SK-N-SH treated with all-trans-retinoic acid at 6 μM for 48 hours (cell line): ENCODE results near the gene NUDT13.

ENCODE experiments used
- ATAC-seq: fragments of 200-7000 bp; cut with Tn5 transposase; 3 replicates; pipeline ENCODE4 v1.9.1; 2020; ENCODE audit warnings: mild to moderate bottlenecking, moderate library complexity
- ESRRG ChIP-seq: fragments of 250-450 bp; sonication (Bioruptor Pico); IDR thresholded peaks from 2 replicates; pipeline ENCODE4 v1.6.1; 2021; ENCODE audit warnings: mild to moderate bottlenecking
- GLIS3 ChIP-seq: fragments of 250-450 bp; sonication (Bioruptor Pico); IDR thresholded peaks from 2 replicates; pipeline ENCODE4 v1.5.0; 2020; ENCODE audit warnings: mild to moderate bottlenecking, moderate library complexity
- ISL1 ChIP-seq: fragments of 250-450 bp; sonication (Bioruptor Pico); IDR thresholded peaks from 2 replicates; pipeline ENCODE4 v2.1.2; 2022; ENCODE audit warnings: mild to moderate bottlenecking, moderate library complexity
- OSR1 ChIP-seq: fragments of 250-450 bp; sonication (Bioruptor Pico); IDR thresholded peaks from 2 replicates; pipeline ENCODE4 v1.8.0; 2022; ENCODE audit warnings: moderate library complexity, mild to moderate bottlenecking, inconsistent platforms
- TCF4 ChIP-seq: fragments of 250-450 bp; sonication (Bioruptor Pico); IDR thresholded peaks from 2 replicates; pipeline ENCODE4 v1.8.0; 2021; ENCODE audit warnings: mild to moderate bottlenecking, moderate library complexity, borderline replicate concordance
- TOX ChIP-seq: fragments of 250-450 bp; sonication (Bioruptor Pico); IDR thresholded peaks from 2 replicates; pipeline ENCODE4 v1.8.0; 2021; ENCODE audit warnings: mild to moderate bottlenecking, moderate library complexity, borderline replicate concordance
- ZFP3 ChIP-seq: fragments of 250-450 bp; sonication (Bioruptor Pico); IDR thresholded peaks from 2 replicates; pipeline ENCODE4 v1.5.0; 2020; ENCODE audit warnings: mild to moderate bottlenecking, moderate library complexity
- ZFP30 ChIP-seq: fragments of 450-650 bp; formaldehyde crosslinking; IDR thresholded peaks from 2 replicates; pipeline ENCODE4 v1.5.0; 2022; ENCODE audit warnings: mild to moderate bottlenecking, moderate library complexity
- ZNF565 ChIP-seq: fragments of 450-650 bp; formaldehyde crosslinking; conservative IDR thresholded peaks from 2 replicates; pipeline ENCODE4 v1.5.0; 2020; ENCODE audit warnings: low read depth, mild to moderate bottlenecking, moderate library complexity
- ZNF70 ChIP-seq: fragments of 450-650 bp; formaldehyde crosslinking; IDR thresholded peaks from 2 replicates; pipeline ENCODE4 v1.5.0; 2020; ENCODE audit warnings: mild to moderate bottlenecking, moderate library complexity
- TF ChIP-seq, protein P1 (sequence below): fragments of 250-450 bp; sonication (Bioruptor Pico); IDR thresholded peaks from 2 replicates; pipeline ENCODE4 v1.5.1; 2020; ENCODE audit warnings: low read depth, mild to moderate bottlenecking, moderate library complexity
- TF ChIP-seq, protein P2 (sequence below): fragments of 250-450 bp; sonication (Bioruptor Pico); IDR thresholded peaks from 2 replicates; pipeline ENCODE4 v1.5.0; 2020; ENCODE audit warnings: mild to moderate bottlenecking, moderate library complexity
- TF ChIP-seq, protein P3 (sequence below): fragments of 250-450 bp; sonication (Bioruptor Pico); IDR thresholded peaks from 2 replicates; pipeline ENCODE4 v1.5.1; 2021; ENCODE audit warnings: mild to moderate bottlenecking, moderate library complexity
- TF ChIP-seq, protein P4 (sequence below): fragments of 250-450 bp; sonication (Bioruptor Pico); IDR thresholded peaks from 2 replicates; pipeline ENCODE4 v1.8.0; 2021; ENCODE audit warnings: low read depth, mild to moderate bottlenecking, moderate library complexity, borderline replicate concordance

Gene NUDT13

DNA sequence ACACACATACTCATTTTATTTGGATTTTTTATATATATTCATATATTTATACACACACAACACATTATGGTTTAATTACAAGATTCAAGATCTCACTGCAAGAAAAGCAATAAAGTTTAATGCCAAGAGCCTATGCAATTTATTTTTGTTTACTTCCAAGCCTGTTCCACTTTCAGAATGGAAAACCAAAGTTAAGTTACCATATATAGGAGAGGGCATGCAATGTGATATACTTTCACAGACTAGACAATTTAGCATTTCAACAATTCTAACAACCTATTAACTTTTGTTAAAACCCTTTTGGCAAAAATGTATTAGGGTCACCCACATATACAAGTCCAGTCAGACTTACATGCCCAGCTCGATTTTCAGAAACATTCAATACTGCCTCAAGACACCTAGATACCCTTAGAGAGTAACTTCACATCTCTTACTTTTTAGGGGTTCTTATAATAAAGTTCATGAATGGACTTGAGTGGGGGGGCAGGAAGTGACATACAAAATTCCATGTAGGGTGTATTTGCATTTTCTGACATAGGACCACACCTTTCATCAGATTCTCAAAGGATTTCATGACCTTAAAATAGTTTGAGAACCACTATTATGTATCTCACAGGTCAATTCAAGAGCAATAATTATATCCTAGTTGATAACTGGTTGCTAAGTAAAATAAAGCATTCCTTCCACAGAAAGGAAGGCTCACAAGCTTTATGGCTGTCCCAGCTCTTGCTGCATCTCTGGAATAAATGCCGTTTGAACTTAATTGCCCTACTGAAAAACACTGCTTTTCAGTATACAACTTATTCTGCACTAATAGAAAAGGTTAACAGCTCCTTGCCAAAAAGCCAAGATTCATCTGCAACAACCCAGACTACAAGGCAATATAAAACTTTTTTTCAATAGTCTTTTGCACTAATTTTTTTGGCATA, 16.1 kb upstream of the NUDT13 start (continued):
- TF ChIP-seq, protein P1, sequence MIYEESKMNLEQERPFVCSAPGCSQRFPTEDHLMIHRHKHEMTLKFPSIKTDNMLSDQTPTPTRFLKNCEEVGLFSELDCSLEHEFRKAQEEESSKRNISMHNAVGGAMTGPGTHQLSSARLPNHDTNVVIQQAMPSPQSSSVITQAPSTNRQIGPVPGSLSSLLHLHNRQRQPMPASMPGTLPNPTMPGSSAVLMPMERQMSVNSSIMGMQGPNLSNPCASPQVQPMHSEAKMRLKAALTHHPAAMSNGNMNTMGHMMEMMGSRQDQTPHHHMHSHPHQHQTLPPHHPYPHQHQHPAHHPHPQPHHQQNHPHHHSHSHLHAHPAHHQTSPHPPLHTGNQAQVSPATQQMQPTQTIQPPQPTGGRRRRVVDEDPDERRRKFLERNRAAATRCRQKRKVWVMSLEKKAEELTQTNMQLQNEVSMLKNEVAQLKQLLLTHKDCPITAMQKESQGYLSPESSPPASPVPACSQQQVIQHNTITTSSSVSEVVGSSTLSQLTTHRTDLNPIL (CRISPR knock-in tag): no peak
- TF ChIP-seq ZNF565 (no peak), TCF4 (CRISPR knock-in tag) (no peak), TOX (CRISPR knock-in tag) (no peak)
- TF ChIP-seq, protein P2, sequence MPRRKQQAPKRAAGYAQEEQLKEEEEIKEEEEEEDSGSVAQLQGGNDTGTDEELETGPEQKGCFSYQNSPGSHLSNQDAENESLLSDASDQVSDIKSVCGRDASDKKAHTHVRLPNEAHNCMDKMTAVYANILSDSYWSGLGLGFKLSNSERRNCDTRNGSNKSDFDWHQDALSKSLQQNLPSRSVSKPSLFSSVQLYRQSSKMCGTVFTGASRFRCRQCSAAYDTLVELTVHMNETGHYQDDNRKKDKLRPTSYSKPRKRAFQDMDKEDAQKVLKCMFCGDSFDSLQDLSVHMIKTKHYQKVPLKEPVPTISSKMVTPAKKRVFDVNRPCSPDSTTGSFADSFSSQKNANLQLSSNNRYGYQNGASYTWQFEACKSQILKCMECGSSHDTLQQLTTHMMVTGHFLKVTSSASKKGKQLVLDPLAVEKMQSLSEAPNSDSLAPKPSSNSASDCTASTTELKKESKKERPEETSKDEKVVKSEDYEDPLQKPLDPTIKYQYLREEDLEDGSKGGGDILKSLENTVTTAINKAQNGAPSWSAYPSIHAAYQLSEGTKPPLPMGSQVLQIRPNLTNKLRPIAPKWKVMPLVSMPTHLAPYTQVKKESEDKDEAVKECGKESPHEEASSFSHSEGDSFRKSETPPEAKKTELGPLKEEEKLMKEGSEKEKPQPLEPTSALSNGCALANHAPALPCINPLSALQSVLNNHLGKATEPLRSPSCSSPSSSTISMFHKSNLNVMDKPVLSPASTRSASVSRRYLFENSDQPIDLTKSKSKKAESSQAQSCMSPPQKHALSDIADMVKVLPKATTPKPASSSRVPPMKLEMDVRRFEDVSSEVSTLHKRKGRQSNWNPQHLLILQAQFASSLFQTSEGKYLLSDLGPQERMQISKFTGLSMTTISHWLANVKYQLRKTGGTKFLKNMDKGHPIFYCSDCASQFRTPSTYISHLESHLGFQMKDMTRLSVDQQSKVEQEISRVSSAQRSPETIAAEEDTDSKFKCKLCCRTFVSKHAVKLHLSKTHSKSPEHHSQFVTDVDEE: no peak
- TF ChIP-seq, protein P3, sequence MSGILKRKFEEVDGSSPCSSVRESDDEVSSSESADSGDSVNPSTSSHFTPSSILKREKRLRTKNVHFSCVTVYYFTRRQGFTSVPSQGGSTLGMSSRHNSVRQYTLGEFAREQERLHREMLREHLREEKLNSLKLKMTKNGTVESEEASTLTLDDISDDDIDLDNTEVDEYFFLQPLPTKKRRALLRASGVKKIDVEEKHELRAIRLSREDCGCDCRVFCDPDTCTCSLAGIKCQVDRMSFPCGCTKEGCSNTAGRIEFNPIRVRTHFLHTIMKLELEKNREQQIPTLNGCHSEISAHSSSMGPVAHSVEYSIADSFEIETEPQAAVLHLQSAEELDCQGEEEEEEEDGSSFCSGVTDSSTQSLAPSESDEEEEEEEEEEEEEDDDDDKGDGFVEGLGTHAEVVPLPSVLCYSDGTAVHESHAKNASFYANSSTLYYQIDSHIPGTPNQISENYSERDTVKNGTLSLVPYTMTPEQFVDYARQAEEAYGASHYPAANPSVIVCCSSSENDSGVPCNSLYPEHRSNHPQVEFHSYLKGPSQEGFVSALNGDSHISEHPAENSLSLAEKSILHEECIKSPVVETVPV: no peak

DNA sequence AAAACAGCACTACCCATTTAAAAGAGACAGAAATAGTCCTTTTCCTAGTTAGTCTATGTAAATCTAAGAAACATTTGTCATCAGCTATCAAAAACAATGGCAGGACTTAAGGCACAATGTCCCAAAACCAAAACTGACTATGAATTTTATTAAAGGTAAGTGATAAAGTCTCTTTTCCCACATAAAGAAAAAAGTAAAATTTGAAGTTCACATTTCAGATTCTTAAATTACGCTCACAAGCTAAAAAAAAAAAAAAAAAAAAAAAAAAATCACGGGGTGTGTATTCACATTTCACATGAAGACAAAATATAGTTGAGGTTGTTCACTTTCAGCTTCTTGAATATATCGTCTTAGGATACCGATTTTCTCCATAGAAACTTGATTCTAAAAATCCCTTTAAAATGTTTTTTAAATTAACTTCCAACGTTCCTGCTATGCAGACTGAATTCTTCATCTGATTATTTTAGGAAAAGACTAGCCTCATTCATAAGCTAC, 15.2 kb upstream of the NUDT13 start:
- TF ChIP-seq ZNF70 (CRISPR knock-in tag): no peak
- no peak for ATAC-seq

DNA sequence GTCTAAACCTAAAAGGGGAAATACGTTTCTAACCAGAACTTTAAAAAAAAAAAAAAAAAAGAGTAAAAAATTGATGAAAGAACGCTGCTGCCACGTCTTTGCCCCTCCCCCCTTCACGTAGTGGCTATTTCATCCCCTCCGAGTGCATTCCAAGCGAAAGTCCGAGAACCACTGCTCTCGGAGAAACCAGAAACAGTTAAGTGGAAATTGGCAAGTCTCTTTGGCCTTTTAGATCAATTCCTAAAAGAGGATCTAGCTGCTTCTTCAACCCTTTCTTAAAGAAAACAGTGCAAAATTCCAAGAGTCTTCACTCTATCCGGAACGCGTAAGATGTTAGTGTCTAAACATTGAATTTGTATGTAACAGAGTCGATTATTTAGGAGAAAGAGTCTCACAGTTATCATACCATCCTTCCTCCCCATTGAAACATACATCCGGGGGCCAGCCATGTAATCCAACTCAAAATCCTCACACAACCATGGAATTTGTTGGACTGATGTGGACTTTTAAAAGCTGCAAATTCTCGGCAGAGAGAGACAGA, 14.7 kb upstream of the NUDT13 start:
- ATAC-seq: peak; percentile 21
- TF ChIP-seq, protein P3: no peak

DNA sequence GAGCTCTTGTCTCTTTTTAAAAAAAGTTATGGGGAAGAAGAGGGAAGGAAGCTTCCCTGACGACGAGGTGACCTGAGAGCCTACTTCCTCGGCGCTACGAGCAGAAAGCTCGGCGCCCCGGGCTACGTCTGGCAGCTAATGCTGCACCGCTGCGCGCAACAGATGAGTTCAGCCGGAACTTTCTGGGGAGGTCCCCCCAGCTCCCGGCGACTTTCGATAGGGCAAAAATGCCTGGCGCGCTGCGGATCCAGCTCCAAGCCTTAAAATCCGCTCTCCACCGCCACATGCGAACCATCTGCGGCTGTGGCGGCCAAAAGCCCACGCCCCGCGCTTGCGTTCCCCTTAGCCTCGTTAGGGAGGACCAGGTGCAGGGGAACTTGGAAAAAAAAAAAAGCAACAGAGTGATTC, 14.2 kb upstream of the NUDT13 start:
- TF ChIP-seq ZNF565 (no peak), GLIS3 (CRISPR knock-in tag) (no peak), ESRRG (CRISPR knock-in tag) (no peak), ISL1 (CRISPR knock-in tag) (no peak), OSR1 (CRISPR knock-in tag) (no peak)
- TF ChIP-seq, all 23 proteins: peak for 0
- ATAC-seq: peak; percentile 70

DNA sequence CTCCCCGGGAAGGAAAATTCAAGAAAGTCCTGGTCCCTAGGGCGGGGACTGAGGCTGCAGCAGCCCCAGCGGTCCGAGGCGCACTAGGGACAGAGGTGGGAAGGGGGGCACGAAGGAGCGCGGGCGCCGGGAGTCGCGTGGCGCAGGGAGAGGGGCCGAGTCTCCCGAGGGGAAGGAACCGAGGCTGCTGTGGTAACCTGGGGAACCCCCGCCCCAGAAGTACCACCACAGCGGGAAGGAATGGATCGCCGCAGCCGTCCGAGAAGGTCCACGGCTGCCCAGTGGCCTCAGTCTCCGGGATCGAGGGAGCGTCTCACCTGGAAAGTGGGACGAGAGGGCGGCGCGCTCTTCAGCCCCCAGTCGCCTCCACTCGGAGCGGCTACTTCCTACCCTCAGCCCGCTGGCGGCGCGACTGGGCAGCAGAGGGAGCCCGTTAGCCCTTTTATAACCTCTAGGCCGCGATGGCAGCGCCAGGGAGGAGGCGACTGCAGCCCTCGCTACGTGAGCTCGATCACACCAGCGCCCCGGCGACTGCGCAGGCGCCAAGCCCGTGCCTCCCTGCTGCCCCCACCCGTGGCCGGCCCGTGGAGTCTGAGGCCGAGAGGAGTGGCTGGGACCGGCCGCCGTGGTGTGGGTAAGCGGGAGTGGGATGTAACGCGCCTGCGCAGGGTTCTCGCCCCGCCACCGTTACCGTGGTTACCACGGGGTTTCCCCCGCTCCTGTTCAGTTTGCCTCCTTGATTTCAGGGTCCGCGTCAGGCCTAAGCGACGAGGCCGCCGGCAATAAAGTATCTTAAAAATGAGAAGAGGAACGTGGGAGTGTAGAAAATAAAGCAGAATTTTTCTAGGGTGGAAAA, 13.6 kb upstream of the NUDT13 start, which contains the start of gene P4HA1:
Gene P4HA1 (minus strand): TSS at position 418 of the 856 bp plus-strand sequence. CDS start 21,983 bp downstream, outside the sequence.
- TF ChIP-seq GLIS3 (CRISPR knock-in tag) (peak; percentile 88), ZNF565 (no peak), ZFP3 (0 out of 2 replicates have a peak, but pooled peaks have one; percentile 25), ZFP30 (CRISPR knock-in tag) (no peak), ZNF70 (CRISPR knock-in tag) (peak; percentile 83), ESRRG (CRISPR knock-in tag) (no peak)
- TF ChIP-seq, protein P3: peak; percentile 36; the same call in 1 of the 2 replicates
- TF ChIP-seq, protein P4, sequence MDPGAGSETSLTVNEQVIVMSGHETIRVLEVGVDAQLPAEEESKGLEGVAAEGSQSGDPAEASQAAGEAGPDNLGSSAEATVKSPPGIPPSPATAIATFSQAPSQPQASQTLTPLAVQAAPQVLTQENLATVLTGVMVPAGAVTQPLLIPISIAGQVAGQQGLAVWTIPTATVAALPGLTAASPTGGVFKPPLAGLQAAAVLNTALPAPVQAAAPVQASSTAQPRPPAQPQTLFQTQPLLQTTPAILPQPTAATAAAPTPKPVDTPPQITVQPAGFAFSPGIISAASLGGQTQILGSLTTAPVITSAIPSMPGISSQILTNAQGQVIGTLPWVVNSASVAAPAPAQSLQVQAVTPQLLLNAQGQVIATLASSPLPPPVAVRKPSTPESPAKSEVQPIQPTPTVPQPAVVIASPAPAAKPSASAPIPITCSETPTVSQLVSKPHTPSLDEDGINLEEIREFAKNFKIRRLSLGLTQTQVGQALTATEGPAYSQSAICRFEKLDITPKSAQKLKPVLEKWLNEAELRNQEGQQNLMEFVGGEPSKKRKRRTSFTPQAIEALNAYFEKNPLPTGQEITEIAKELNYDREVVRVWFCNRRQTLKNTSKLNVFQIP: peak; percentile 55; the same call in 1 of the 2 replicates
- TF ChIP-seq, protein P2: peak; percentile 90; the same call in 1 of the 2 replicates
- ATAC-seq: peak; percentile 93
